Measurements from ENCODE around the gene HMGB2. TPM values are rescaled to one million over a fixed set of nuclear protein-coding genes. Genes with fewer than 3 reads are reported as not detected.
A peak's percentile ranks its signal among the peaks of the same experiment; 100 is the strongest.

Gene HMGB2
- total RNA-seq, 6 experiments from 2014 or later = 53.0 to 130 (median 117) TPM

- no peaks in the 10 kb centered on the region for H3K9me3 Mint-ChIP-seq
- H3K4me3 Mint-ChIP-seq = no peak overlapping the region
- H3K27me3 Mint-ChIP-seq (ENCODE audit: insufficient read depth) = peaks cover 1% of the 10 kb centered on the region
- no peak overlapping the region for H3K27ac Mint-ChIP-seq
- H3K36me3 Mint-ChIP-seq (ENCODE audit: low read depth) = no peaks in the 10 kb centered on the region
- DNase-seq = no peak
- peaks cover 16% of the 10 kb centered on the region for H3K4me1 Mint-ChIP-seq (ENCODE audit: low read depth)
- TF ChIP-seq, protein P1, sequence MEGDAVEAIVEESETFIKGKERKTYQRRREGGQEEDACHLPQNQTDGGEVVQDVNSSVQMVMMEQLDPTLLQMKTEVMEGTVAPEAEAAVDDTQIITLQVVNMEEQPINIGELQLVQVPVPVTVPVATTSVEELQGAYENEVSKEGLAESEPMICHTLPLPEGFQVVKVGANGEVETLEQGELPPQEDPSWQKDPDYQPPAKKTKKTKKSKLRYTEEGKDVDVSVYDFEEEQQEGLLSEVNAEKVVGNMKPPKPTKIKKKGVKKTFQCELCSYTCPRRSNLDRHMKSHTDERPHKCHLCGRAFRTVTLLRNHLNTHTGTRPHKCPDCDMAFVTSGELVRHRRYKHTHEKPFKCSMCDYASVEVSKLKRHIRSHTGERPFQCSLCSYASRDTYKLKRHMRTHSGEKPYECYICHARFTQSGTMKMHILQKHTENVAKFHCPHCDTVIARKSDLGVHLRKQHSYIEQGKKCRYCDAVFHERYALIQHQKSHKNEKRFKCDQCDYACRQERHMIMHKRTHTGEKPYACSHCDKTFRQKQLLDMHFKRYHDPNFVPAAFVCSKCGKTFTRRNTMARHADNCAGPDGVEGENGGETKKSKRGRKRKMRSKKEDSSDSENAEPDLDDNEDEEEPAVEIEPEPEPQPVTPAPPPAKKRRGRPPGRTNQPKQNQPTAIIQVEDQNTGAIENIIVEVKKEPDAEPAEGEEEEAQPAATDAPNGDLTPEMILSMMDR (IDR thresholded peaks at IDR 0.05) = no peak
Measured at GRCh38 chr4:173367285-173367684, 33.1 kb upstream of the HMGB2 start.

DNA sequence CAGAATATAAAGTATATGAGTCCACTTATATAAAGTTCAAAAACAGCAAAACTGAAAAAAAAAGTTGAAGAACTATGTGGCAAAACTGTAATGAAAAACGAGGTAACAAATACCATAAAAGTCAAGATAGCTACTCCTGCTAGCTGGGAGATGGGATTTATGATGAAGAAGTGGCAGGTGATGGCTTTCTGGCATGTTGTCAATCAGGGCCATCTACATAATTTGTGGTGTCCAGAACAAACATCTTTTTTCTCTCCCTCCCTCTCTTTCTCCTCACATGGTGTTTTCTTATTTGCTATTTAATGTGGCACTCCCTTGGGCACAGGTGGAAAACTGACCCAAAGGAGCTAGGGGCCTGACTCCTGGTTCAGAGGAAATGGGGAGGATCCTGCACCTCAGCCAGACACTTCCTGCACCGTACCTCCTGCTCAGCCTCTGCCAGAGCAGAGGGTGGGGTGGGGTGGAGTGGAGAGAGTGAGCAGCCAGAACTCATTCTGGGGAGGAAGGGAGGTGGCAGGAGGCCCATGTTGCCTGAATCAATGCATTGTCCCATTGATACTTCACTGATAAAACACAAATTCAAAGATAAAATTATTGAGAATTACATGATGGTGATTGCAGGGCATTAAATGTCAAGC lies 31.3 kb upstream of the HMGB2 start:
- Mint-ChIP-seq H3K9me3 (no peaks in the 10 kb centered on the region), H3K4me3 (no peak overlapping the region), H3K36me3 (ENCODE audit: low read depth) (no peaks in the 10 kb centered on the region), H3K27me3 (ENCODE audit: insufficient read depth) (no peaks in the 10 kb centered on the region; the same call in 1 of the 2 replicates), H3K27ac (no peak overlapping the region), H3K4me1 (ENCODE audit: low read depth) (peaks cover 16% of the 10 kb centered on the region)
- DNase-seq = no peak
- TF ChIP-seq, protein P1 (IDR thresholded peaks at IDR 0.05) = no peak

GRCh38 chr4:173362666-173363065 lies 28.5 kb upstream of the HMGB2 start:
- no peak overlapping the region for H3K4me3 Mint-ChIP-seq
- no peaks in the 10 kb centered on the region; the same call in 1 of the 2 replicates for H3K27me3 Mint-ChIP-seq (ENCODE audit: insufficient read depth)
- peaks cover 3% of the 10 kb centered on the region; the same call in 1 of the 2 replicates for H3K9me3 Mint-ChIP-seq
- H3K27ac Mint-ChIP-seq = no peak overlapping the region
- no peak for DNase-seq
- peaks cover 9% of the 10 kb centered on the region for H3K4me1 Mint-ChIP-seq (ENCODE audit: low read depth)
- TF ChIP-seq, protein P1 (IDR thresholded peaks at IDR 0.05) = no peak
- peaks cover 4% of the 10 kb centered on the region; the same call in 1 of the 2 replicates for H3K36me3 Mint-ChIP-seq (ENCODE audit: low read depth)

DNA sequence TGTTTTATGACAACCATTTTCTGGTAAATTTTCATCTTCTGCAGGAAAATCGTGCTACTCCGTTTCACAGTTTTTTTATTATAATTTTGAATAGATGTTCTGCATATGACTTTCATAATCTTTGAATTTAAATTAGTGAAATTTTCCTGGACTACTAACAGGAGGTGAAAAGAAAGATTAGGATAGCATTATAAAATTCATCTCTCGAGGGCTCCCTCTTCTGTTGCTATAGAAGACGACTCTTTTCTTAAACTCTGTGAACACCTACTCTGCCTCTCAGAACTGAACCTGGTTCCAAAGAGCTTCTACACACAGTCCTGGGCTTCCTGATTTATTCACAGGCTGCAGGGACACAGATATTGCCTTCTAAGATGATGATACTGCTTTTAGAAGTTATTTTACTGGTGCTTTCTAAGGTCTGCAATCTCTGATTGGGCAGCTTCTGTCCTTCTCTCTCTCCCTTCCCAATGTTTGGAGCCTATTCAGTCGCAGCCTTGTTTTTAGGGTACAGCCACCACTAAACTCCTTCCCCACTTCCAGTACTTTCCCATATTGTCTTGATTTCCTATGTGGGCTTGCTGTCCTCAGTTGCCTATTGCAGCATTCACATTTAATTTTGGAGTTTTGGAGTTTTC lies 26.5 kb upstream of the HMGB2 start:
- Mint-ChIP-seq H3K4me1 (ENCODE audit: low read depth) (no peaks in the 10 kb centered on the region), H3K4me3 (no peak overlapping the region; the same call in 1 of the 2 replicates), H3K27me3 (ENCODE audit: insufficient read depth) (no peaks in the 10 kb centered on the region; the same call in 1 of the 2 replicates), H3K9me3 (peaks cover 3% of the 10 kb centered on the region; the same call in 1 of the 2 replicates), H3K27ac (no peak overlapping the region), H3K36me3 (ENCODE audit: low read depth) (peaks cover 4% of the 10 kb centered on the region; the same call in 1 of the 2 replicates)
- TF ChIP-seq, protein P1 (IDR thresholded peaks at IDR 0.05) = peak; percentile 63
- DNase-seq = peak; percentile 10

DNA sequence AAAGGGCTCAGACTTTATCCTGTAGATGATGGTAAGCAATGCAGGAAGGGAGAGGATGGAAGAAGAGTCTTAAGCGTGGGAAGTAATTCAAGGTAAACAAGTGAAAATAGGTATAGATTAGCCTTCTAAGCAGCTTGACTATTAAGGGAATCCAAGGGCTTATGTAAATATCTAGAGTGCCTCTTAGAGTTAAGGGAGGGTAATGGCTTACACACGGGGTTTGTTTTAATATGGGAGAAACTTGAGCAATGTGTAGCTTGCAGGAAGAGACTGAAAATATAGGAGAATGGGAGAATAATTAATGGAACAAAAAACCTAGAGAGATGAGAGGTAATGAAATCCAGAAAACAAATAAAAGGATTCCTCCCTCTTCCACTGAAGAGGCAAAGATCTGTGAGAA lies 23.8 kb upstream of the HMGB2 start:
- peaks cover 3% of the 10 kb centered on the region; the same call in 1 of the 2 replicates for H3K9me3 Mint-ChIP-seq
- no peak overlapping the region for H3K4me3 Mint-ChIP-seq
- no peaks in the 10 kb centered on the region for H3K4me1 Mint-ChIP-seq (ENCODE audit: low read depth)
- no peaks in the 10 kb centered on the region; the same call in 1 of the 2 replicates for H3K27me3 Mint-ChIP-seq (ENCODE audit: insufficient read depth)
- TF ChIP-seq, protein P1 (IDR thresholded peaks at IDR 0.05) = no peak
- no peak for DNase-seq
- no peak overlapping the region for H3K27ac Mint-ChIP-seq
- H3K36me3 Mint-ChIP-seq (ENCODE audit: low read depth) = peaks cover 4% of the 10 kb centered on the region; the same call in 1 of the 2 replicates

Measured in HFFc6 (cell line).